ENCODE measurements around the gene CCDC186. TPM values are rescaled to one million over a fixed set of nuclear protein-coding genes. Genes with fewer than 3 reads are reported as not detected.

CCDC186 gene
- total RNA-seq, 2 donors from 2014 or later = 13.0 to 17.1 TPM

DNA sequence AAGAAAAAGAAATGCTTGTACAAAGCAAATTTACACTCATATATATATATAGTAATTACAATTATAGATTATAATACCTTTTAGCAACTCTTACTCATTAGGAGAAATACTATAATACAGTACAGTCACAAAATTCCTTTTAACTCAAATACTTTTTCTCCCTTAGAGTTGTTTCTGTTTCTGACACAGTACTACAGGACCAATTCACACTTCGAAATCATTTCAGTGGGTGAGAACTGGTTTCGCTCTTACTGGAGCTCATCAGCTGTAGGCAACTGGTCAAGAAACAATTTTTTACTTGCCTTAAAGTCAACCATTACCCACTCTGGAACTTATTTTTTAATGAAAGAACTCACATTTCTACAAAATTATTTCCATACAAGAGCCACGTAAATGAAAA, 6.0 kb downstream of the CCDC186 start:
- Histone ChIP-seq H3K4me3 (no peak overlapping the region), H3K4me1 (peaks cover 0 to 29% of the 10 kb centered on the region in 2 donors), H3K27ac (no peak overlapping the region), H3K9me3 (peaks cover 0 to 10% of the 10 kb centered on the region in 2 donors), H3K36me3 (no peaks in the 10 kb centered on the region), H3K27me3 (no peaks in the 10 kb centered on the region)
- DNase-seq (ENCODE audit: low spot score) = no peak
- TF ChIP-seq, protein P1, sequence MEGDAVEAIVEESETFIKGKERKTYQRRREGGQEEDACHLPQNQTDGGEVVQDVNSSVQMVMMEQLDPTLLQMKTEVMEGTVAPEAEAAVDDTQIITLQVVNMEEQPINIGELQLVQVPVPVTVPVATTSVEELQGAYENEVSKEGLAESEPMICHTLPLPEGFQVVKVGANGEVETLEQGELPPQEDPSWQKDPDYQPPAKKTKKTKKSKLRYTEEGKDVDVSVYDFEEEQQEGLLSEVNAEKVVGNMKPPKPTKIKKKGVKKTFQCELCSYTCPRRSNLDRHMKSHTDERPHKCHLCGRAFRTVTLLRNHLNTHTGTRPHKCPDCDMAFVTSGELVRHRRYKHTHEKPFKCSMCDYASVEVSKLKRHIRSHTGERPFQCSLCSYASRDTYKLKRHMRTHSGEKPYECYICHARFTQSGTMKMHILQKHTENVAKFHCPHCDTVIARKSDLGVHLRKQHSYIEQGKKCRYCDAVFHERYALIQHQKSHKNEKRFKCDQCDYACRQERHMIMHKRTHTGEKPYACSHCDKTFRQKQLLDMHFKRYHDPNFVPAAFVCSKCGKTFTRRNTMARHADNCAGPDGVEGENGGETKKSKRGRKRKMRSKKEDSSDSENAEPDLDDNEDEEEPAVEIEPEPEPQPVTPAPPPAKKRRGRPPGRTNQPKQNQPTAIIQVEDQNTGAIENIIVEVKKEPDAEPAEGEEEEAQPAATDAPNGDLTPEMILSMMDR (IDR thresholded peaks at IDR 0.05) = no peak

DNA sequence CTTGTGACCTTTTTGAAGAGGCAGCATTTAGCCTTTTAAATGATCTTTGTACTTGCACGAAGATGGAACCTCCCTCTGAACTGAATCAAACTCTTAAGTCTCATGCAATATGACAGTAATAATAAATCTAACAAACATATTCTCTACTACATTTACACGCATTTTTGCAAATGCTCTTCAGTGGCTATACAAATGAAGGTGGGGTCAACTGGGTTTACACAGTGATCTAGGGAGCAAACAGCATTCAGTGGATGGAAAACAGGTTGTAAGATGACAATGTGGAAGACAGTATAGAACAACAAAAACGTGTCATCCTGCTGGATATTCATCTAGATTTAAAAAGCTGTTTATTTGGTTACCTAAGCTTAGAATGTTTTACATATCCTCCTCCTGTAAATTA, 7.5 kb downstream of the CCDC186 start:
- TF ChIP-seq, protein P1 (IDR thresholded peaks at IDR 0.05) = no peak
- Histone ChIP-seq H3K9me3 (peaks cover 0 to 10% of the 10 kb centered on the region in 2 donors), H3K4me1 (peaks cover 0 to 23% of the 10 kb centered on the region in 2 donors), H3K27me3 (no peaks in the 10 kb centered on the region), H3K27ac (peak overlapping the region in 1 of 2 donors; percentile 28), H3K36me3 (no peaks in the 10 kb centered on the region), H3K4me3 (no peak overlapping the region)
- DNase-seq (ENCODE audit: low spot score) = no peak

DNA sequence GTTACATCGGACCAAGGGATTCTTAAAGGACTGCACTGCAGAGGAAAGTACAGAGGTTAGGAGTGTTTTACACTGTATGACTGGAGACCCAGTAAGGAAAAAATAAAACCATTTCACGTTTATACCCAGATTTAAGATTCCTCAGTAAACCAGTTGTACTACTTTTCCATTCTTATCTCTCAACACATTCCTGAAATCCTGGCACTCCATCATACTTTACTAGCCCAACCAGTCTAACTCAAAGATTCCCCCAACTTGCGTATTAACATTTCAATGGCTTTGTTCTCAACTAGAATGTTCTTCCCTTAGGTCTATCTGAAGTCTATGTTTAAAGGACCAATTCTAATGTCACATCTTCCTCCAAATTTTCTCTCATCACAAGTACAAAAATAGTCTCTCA, 8.0 kb downstream of the CCDC186 start:
- no peak overlapping the region for H3K4me3 ChIP-seq
- DNase-seq (ENCODE audit: low spot score) = no peak
- no peaks in the 10 kb centered on the region for H3K36me3 ChIP-seq
- H3K27ac ChIP-seq = peak overlapping the region in 1 of 2 donors; percentile 28
- H3K27me3 ChIP-seq = no peaks in the 10 kb centered on the region
- TF ChIP-seq, protein P1 (IDR thresholded peaks at IDR 0.05) = no peak
- peaks cover 0 to 23% of the 10 kb centered on the region in 2 donors for H3K4me1 ChIP-seq
- peaks cover 0 to 10% of the 10 kb centered on the region in 2 donors for H3K9me3 ChIP-seq

- H3K4me1 ChIP-seq = peaks cover 0 to 23% of the 10 kb centered on the region in 2 donors
- DNase-seq (ENCODE audit: low spot score) = no peak
- H3K36me3 ChIP-seq = no peaks in the 10 kb centered on the region
- H3K9me3 ChIP-seq = peaks cover 0 to under 1% of the 10 kb centered on the region in 2 donors
- H3K27ac ChIP-seq = peak overlapping the region in 1 of 2 donors; percentile 37
- TF ChIP-seq, protein P1 (IDR thresholded peaks at IDR 0.05) = no peak
- no peaks in the 10 kb centered on the region for H3K27me3 ChIP-seq
- no peak overlapping the region for H3K4me3 ChIP-seq
Measured at GRCh38 chr10:114163062-114163461, 10.9 kb downstream of the CCDC186 start.

GRCh38 chr10:114157912-114158311, 16.1 kb downstream of the CCDC186 start:
- TF ChIP-seq, protein P1 (IDR thresholded peaks at IDR 0.05) = no peak
- peaks cover 17% of the 10 kb centered on the region for H3K36me3 ChIP-seq
- H3K9me3 ChIP-seq = no peaks in the 10 kb centered on the region
- no peak overlapping the region for H3K4me3 ChIP-seq
- H3K4me1 ChIP-seq = no peaks in the 10 kb centered on the region
- DNase-seq (ENCODE audit: low spot score) = no peak
- H3K27ac ChIP-seq = no peak overlapping the region
- no peaks in the 10 kb centered on the region for H3K27me3 ChIP-seq

DNA sequence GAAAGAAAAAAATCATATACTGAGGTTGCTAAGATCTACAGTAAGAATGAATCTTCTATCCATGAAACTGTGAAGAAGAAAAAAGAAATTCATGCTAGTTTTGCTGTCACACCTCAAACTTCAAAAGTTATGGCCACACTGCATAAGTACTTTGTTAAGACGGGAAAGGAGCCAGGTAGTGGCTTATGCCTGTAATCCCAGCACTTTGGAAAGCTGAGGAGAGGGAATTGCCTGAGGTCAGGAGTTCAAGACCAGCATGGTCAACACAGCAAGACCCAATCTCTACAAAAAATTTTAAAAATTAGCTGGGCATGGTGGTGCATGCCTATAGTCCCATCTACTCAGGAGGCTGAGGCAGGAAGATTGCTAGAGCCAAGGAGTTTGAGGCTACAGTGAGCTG, 22.1 kb downstream of the CCDC186 start:
- peaks cover 44% of the 10 kb centered on the region for H3K36me3 ChIP-seq
- no peaks in the 10 kb centered on the region for H3K4me1 ChIP-seq
- no peak for DNase-seq (ENCODE audit: low spot score)
- TF ChIP-seq, protein P1 (IDR thresholded peaks at IDR 0.05) = no peak
- no peaks in the 10 kb centered on the region for H3K9me3 ChIP-seq
- H3K27ac ChIP-seq = no peak overlapping the region
- no peaks in the 10 kb centered on the region for H3K27me3 ChIP-seq
- no peak overlapping the region for H3K4me3 ChIP-seq
